GM21723 (cell line): Measurements from ENCODE around the gene DEFB126.
"Not testable (repeated sequence)": the region's sequence is repeated elsewhere in the genome, so short reads cannot be mapped to it uniquely, and the experiment has no call there.

ENCODE experiments used
- ATAC-seq: cut with Tn5 transposase; IDR thresholded peaks from one replicate; pipeline ENCODE4 v1.9.1; 2021; ENCODE audit warnings: mild to moderate bottlenecking, moderate library complexity; ENCODE audit not compliant: unreplicated experiment

Gene DEFB126

GRCh38 chr20:142290-142689 lies at the start of gene DEFB126:
Gene DEFB126, plus strand, starts transcription at chr20:142590. Its CDS starts 39 bp downstream, at chr20:142629.
- ATAC-seq = no peak

GRCh38 chr20:93641-94040 lies 48.7 kb upstream of the DEFB126 start:
- ATAC-seq = no peak

- no peak for ATAC-seq
These were observed 47.2 kb upstream of the DEFB126 start for GRCh38 chr20:95215-95614.

GRCh38 chr20:97691-98090 lies 44.7 kb upstream of the DEFB126 start:
- not testable (repeated sequence) for ATAC-seq

- no peak for ATAC-seq
These were observed 40.4 kb upstream of the DEFB126 start for GRCh38 chr20:101975-102374.

GRCh38 chr20:103456-103855 lies 38.9 kb upstream of the DEFB126 start:
- ATAC-seq = no peak

- no peak for ATAC-seq
These were observed 30.0 kb upstream of the DEFB126 start for GRCh38 chr20:112396-112795.

GRCh38 chr20:117518-117917 lies 24.9 kb upstream of the DEFB126 start:
- no peak for ATAC-seq

GRCh38 chr20:129786-130323 lies 12.5 kb upstream of the DEFB126 start:
- ATAC-seq = not testable (repeated sequence)

- ATAC-seq = no peak
These were observed 4.5 kb upstream of the DEFB126 start for GRCh38 chr20:137668-138490.

- no peak for ATAC-seq
These were observed 3.5 kb downstream of the DEFB126 start for GRCh38 chr20:145877-146276.

GRCh38 chr20:152131-152530 lies 9.7 kb downstream of the DEFB126 start:
- ATAC-seq = no peak

- no peak for ATAC-seq
These were observed 14.8 kb downstream of the DEFB126 start, which contains the start of gene DEFB127 for GRCh38 chr20:157154-157553. Gene DEFB127, plus strand, starts transcription at chr20:157454. Its CDS starts 91 bp downstream, at chr20:157545.

GRCh38 chr20:164618-165017 lies 22.2 kb downstream of the DEFB126 start:
- no peak for ATAC-seq

GRCh38 chr20:168876-169275 lies 26.5 kb downstream of the DEFB126 start:
- no peak for ATAC-seq

- ATAC-seq = no peak
These were observed 41.9 kb downstream of the DEFB126 start for GRCh38 chr20:184288-184687.

- ATAC-seq = no peak
These were observed 45.3 kb downstream of the DEFB126 start for GRCh38 chr20:187733-188132.

GRCh38 chr20:189611-190010 lies 47.2 kb downstream of the DEFB126 start, which contains the start of gene DEFB128:
Gene DEFB128, minus strand, starts transcription at chr20:189711. Its CDS starts 88 bp downstream, at chr20:189623.
- no peak for ATAC-seq
